Right atrium auricular region (tissue), 2 donors: ENCODE results near the gene KRTAP3-3. TPM values are rescaled to one million over a fixed set of nuclear protein-coding genes. Genes with fewer than 3 reads are reported as not detected.

ENCODE experiments used
- DNase-seq: peaks from one replicate; pipeline ENCODE4 v3.0.0-alpha.2; 2019; ENCODE audit warnings: low spot score
- H3K27ac ChIP-seq, 2 donors: fragments of 200-600 bp; sonication (generic); 1 replicate in 1 of 2; 2 replicates in 1 of 2; pipeline ENCODE4 v1.5.1; 2016 to 2019
- H3K27me3 ChIP-seq, 2 donors: fragments of 200-600 bp; sonication (generic); one replicate each; pipeline versions ENCODE4 v1.5.1 to v1.6.0; 2017 to 2019
- H3K36me3 ChIP-seq: fragments of 200-600 bp; sonication (generic); one replicate; pipeline ENCODE4 v1.5.1; 2016
- H3K4me1 ChIP-seq, 2 donors: fragments of 200-600 bp; sonication (generic); one replicate each; pipeline versions ENCODE4 v1.5.1 to v1.6.0; 2017 to 2019
- H3K4me3 ChIP-seq, 2 donors: fragments of 200-600 bp; sonication (generic); 1 replicate in 1 of 2; 2 replicates in 1 of 2; pipeline ENCODE4 v1.5.1; 2017 to 2019; ENCODE audit warnings: mild to moderate bottlenecking in 1 of 2, moderate library complexity in 1 of 2
- H3K9me3 ChIP-seq, 2 donors: fragments of 200-600 bp; sonication (generic); one replicate each; pipeline ENCODE4 v1.5.1; 2019
- total RNA-seq, 2 donors: library from RNA; depleted of rRNA; stranded (reverse); fragments of >200 nt; gene quantifications; one replicate each; pipeline ENCODE4 v1.1.0, GENCODE V29; 2016
- TF ChIP-seq, protein P1 (sequence below), 2 donors: fragments of 200-600 bp; sonication (generic); IDR thresholded peaks; one replicate each; pipeline ENCODE4 v1.5.1; 2019; ENCODE audit warnings: antibody characterized with exemption in 2 of 2

The KRTAP3-3 gene
- total RNA-seq, 2 donors from 2014 or later = not detected

DNA sequence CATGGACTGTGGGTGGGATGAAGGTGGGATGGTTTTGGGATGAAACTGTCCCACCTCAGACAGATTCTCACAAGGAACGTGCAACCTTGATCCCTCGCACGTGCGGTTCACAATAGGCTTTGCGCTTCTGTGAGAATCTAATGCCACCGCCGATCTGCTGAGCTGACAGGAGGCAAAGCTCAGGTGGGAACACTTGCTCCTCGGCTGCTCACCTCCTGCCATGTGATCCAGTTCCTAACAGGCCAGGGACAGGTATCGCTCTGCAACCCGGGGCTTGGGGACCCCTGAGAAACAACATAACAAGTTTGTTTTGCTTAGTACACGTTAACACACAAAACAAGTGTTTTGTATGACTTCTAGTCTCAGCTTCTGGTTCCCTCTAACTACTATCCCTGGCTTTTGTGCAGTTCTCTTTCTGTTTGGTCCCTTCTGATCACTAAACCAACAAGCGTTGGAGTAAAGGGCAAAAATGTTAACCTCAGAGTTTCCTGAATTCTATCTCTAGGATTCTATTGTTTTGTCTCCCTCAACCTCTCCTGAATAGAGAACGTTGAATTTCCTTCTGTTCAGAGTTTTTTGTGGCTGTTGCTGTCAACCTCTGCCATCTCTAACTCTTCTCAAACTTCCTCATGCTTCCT is 22.7 kb upstream of the KRTAP3-3 start:
- no peak overlapping the region for H3K4me3 ChIP-seq
- H3K36me3 ChIP-seq = no peaks in the 10 kb centered on the region
- DNase-seq = no peak
- H3K9me3 ChIP-seq = no peaks in the 10 kb centered on the region
- no peaks in the 10 kb centered on the region for H3K27me3 ChIP-seq
- TF ChIP-seq, protein P1, sequence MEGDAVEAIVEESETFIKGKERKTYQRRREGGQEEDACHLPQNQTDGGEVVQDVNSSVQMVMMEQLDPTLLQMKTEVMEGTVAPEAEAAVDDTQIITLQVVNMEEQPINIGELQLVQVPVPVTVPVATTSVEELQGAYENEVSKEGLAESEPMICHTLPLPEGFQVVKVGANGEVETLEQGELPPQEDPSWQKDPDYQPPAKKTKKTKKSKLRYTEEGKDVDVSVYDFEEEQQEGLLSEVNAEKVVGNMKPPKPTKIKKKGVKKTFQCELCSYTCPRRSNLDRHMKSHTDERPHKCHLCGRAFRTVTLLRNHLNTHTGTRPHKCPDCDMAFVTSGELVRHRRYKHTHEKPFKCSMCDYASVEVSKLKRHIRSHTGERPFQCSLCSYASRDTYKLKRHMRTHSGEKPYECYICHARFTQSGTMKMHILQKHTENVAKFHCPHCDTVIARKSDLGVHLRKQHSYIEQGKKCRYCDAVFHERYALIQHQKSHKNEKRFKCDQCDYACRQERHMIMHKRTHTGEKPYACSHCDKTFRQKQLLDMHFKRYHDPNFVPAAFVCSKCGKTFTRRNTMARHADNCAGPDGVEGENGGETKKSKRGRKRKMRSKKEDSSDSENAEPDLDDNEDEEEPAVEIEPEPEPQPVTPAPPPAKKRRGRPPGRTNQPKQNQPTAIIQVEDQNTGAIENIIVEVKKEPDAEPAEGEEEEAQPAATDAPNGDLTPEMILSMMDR (IDR thresholded peaks at IDR 0.05) = no peak
- no peak overlapping the region for H3K27ac ChIP-seq
- no peaks in the 10 kb centered on the region for H3K4me1 ChIP-seq

DNA sequence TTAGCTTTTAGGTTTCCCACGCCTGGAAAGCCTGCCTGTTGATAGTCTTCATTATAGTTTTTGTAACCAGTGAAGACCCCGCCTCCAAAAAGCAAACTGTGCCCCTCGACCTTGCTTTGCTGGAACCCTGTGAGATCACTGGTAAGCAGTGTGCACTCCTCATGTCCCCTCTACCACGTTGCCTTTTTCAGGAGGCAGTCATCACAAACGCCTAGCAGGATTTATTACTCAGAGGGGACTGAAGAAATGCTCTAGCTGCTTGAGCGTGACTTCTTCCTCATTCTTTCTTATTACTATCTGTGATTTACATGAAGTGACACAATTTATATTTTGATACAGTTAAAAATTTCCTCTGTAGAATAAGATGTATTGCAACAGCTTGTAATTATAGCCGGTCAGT is 21.5 kb upstream of the KRTAP3-3 start:
- no peaks in the 10 kb centered on the region for H3K27me3 ChIP-seq
- H3K36me3 ChIP-seq = no peaks in the 10 kb centered on the region
- H3K4me3 ChIP-seq = no peak overlapping the region
- H3K9me3 ChIP-seq = no peaks in the 10 kb centered on the region
- H3K27ac ChIP-seq = no peak overlapping the region
- no peaks in the 10 kb centered on the region for H3K4me1 ChIP-seq
- TF ChIP-seq, protein P1 (IDR thresholded peaks at IDR 0.05) = no peak
- DNase-seq = no peak

DNA sequence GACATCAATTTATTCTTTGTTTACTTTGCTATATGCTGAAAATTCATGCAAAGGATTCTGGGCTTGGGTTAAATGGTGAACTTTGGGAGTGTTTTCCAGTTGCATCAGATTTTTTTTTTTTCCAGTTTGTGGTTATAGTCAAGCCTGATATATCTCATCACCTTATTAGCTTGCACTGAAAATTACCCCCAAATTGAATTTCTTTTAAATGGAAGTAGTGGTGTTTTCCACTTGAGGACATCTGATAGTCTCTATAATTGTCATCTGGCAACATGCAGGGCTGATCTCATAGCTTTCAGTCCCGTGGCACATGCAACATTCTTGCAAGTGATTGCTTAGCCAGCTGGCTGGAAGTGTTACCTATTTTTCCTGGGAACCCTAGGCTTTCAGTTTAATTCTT is 19.6 kb upstream of the KRTAP3-3 start:
- Histone ChIP-seq H3K36me3 (no peaks in the 10 kb centered on the region), H3K9me3 (no peaks in the 10 kb centered on the region), H3K4me1 (no peaks in the 10 kb centered on the region), H3K27ac (no peak overlapping the region), H3K27me3 (no peaks in the 10 kb centered on the region), H3K4me3 (no peak overlapping the region)
- DNase-seq = no peak
- TF ChIP-seq, protein P1 (IDR thresholded peaks at IDR 0.05) = no peak

DNA sequence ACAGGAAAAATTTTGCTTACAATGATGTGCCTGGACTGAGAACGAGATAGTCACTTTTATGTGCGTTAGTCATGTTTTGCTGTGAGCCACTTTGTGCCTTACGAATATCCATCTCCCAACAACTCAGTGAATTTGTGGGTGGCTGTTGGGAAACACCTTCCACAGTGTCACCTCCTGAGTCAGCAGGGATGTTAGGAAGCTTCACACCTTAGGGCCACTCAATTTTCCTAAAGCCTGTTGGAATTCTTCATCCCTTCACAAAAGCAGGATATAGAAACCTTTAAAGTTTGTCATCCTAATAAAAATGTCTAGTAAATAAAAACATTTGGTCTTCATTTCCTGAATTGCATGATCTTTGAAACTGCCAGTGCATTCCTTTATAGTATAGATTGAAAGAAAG is 19.2 kb upstream of the KRTAP3-3 start:
- H3K27ac ChIP-seq = no peak overlapping the region
- H3K4me1 ChIP-seq = no peaks in the 10 kb centered on the region
- no peaks in the 10 kb centered on the region for H3K9me3 ChIP-seq
- no peak overlapping the region for H3K4me3 ChIP-seq
- TF ChIP-seq, protein P1 (IDR thresholded peaks at IDR 0.05) = no peak
- H3K27me3 ChIP-seq = no peaks in the 10 kb centered on the region
- H3K36me3 ChIP-seq = no peaks in the 10 kb centered on the region
- no peak for DNase-seq

DNA sequence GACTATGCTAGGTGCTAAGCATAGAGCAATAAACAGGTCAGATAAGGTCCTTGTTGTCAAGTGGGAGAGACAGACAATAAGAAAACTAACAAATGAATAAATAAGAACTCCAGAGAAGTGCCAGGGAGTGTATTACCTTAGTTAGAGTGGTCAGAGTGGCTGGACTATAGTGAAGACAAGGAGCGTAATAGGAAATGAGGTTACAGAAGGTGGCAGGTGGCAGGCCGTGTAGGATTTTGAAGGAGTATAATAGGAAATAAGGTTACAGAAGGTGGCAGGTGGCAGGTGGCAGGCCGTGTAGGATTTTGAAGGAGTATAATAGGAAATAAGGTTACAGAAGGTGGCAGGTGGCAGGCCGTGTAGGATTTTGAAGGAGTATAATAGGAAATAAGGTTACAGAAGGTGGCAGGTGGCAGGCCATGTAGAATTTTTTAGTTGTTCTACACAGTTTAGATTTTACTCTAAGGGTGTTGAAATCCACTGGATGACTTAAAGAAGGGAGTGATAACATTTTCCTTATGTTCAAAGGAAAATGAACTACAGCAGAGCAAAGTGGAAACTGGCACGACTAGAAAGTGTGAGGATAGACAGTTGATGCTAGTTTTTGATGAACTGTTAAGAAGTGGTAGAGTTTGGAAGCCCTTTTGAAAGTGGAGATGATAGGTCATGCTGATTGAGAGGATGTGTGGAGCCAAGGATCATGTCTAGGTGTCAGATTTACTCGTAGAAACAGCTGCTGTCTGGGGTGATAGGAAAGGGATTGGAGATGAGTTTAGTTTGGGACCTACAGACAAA is 18.6 kb upstream of the KRTAP3-3 start:
- TF ChIP-seq, protein P1 (IDR thresholded peaks at IDR 0.05) = no peak
- Histone ChIP-seq H3K27ac (no peak overlapping the region), H3K36me3 (no peaks in the 10 kb centered on the region), H3K27me3 (no peaks in the 10 kb centered on the region), H3K4me3 (no peak overlapping the region), H3K9me3 (no peaks in the 10 kb centered on the region), H3K4me1 (no peaks in the 10 kb centered on the region)
- DNase-seq = no peak
